ENCODE results near the gene FLNC. TPM values are rescaled to one million over a fixed set of nuclear protein-coding genes. Genes with fewer than 3 reads are reported as not detected.

Gene FLNC
- total and polyA plus RNA-seq, 2 of the 4 experiments (the other 2 are of a cell fraction) = 116 to 154 TPM

DNA sequence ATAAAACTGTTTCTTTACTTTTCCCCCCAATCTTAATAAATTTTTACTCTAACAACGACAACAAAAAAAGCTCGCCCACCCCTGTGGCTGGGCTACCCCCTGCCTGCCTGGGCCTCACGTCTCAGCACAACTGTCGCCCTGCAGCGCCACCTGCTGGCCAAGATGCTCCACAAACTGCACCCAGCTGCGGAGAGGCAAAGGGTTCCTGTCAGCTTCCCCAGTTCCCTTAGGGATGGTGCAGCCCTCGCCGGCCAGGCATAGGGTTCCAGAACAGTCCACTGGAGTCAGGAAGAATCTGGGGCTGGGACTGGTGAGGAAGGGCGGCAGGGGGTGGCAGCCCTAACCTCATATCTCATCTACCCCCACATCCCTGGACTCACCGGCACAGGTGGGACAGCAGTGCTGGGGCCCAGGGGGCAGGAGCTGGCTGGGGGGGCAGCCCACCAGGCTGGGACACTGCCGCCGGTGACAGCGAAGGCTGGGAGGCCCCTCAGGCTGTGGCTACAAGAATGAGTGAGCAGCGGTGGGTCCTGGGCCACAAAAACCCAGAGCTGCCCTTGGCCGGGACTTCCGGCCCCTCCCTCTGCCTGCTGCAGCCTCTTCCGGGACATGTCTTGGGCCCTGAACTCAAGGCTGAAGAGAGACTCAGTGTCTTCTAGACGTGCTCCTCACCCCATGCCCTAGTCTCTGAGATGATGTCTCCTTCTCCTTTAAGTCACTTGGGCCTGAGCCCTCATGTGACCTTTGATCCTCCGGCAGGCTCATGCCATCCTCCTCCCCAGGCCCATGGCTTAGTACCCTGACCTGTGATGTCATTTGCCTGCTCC is 53.6 kb downstream of the FLNC start:
- H2AFZ ChIP-seq (replicated peaks; ENCODE audit: low read length, poor library complexity) = peak overlapping the region; percentile 37
- no peak overlapping the region for H2BK120ac ChIP-seq (ENCODE audit: low read depth, low read length)
- no peak overlapping the region for H3K27ac ChIP-seq (ENCODE audit: insufficient read depth, low read length)
- no peak overlapping the region for H3K4me2 ChIP-seq (ENCODE audit: low read depth, low read length)
- H3K36me3 ChIP-seq (ENCODE audit: control insufficient read depth, insufficient read depth, low read length) = no peaks in the 10 kb centered on the region
- no peak overlapping the region for H3K9ac ChIP-seq (ENCODE audit: low read depth, low read length)
- H4K5ac ChIP-seq (ENCODE audit: low read depth, low read length) = no peak overlapping the region
- no peak overlapping the region for H2BK15ac ChIP-seq (ENCODE audit: low read depth, low read length)
- no peak overlapping the region for H3K4me3 ChIP-seq (ENCODE audit: insufficient read depth, low read depth, low read length)
- no peak overlapping the region for H2BK5ac ChIP-seq (ENCODE audit: low read depth, low read length, poor library complexity, severe bottlenecking)
- H3K23ac ChIP-seq (ENCODE audit: low read depth, low read length) = no peak overlapping the region
- no peak overlapping the region for H3K18ac ChIP-seq (ENCODE audit: low read depth, low read length)
- WGBS, 2 experiments (ENCODE audit: extremely low coverage in 2 of 2, insufficient read length in 1 of 2) = 53% methylated on average over 6 of the region's 19 CpGs; no CpG with 5 or more reads in 1 of the 2 experiments
- peak; percentile 79 for ATAC-seq (ENCODE audit: low read depth)
- in situ Hi-C loops (cut with MboI; ENCODE audit: low sequenced_read_pairs) = loop anchor here (5.0 to 25.0 kb wide), 2 partner anchors 277 to 422 kb away; partner anchors contain the start of gene HILPDA
- peak; percentile 54 for DNase-seq
- no peak overlapping the region for H4K8ac ChIP-seq (ENCODE audit: low read depth in 2 of 2, low read length in 2 of 2)
- H3K14ac ChIP-seq (replicated peaks; ENCODE audit: low read depth, low read length) = no peak overlapping the region
- H2BK20ac ChIP-seq (ENCODE audit: low read depth, low read length) = no peak overlapping the region
- CTCF ChIA-PET = interaction anchor here (1.1 to 1.5 kb wide), 5 partner anchors 14 to 57 kb away, joined by 3 to 6 read pairs (median 4); partner anchors contain the start of gene KCP
- H3K79me1 ChIP-seq (ENCODE audit: low read depth in 1 of 2, low read length in 2 of 2) = no peaks in the 10 kb centered on the region
- intact Hi-C loops (cut with micrococcal nuclease) = loop anchor here (5.0 kb wide), 3 partner anchors 272 to 457 kb away; partner anchors contain the start of gene METTL2B
- H3K9me1 ChIP-seq (ENCODE audit: insufficient read depth, low read length) = no peaks in the 10 kb centered on the region
- POLR2A ChIA-PET (ENCODE audit: unreplicated experiment) = no interaction called here
- H2AK5ac ChIP-seq (ENCODE audit: low read depth, low read length) = no peak overlapping the region
- TF ChIP-seq ELK1 (IDR thresholded peaks at IDR 0.05; ENCODE audit: borderline replicate concordance, low read depth, low read length) (no peak), RAD21 (IDR thresholded peaks at IDR 0.05; ENCODE audit: low read length) (peak; percentile 73), MAZ (IDR thresholded peaks at IDR 0.05; ENCODE audit: borderline replicate concordance, low read depth, low read length) (peak; percentile 39; the same call in 1 of the 2 replicates), SMC3 (IDR thresholded peaks at IDR 0.05; ENCODE audit: low read depth, low read length) (peak; percentile 72), POLR2A (IDR thresholded peaks at IDR 0.05; ENCODE audit: low read depth, low read length) (no peak), RCOR1 (IDR thresholded peaks at IDR 0.05; ENCODE audit: insufficient replicate concordance, low read length) (no peak)
- TF ChIP-seq, protein P1, sequence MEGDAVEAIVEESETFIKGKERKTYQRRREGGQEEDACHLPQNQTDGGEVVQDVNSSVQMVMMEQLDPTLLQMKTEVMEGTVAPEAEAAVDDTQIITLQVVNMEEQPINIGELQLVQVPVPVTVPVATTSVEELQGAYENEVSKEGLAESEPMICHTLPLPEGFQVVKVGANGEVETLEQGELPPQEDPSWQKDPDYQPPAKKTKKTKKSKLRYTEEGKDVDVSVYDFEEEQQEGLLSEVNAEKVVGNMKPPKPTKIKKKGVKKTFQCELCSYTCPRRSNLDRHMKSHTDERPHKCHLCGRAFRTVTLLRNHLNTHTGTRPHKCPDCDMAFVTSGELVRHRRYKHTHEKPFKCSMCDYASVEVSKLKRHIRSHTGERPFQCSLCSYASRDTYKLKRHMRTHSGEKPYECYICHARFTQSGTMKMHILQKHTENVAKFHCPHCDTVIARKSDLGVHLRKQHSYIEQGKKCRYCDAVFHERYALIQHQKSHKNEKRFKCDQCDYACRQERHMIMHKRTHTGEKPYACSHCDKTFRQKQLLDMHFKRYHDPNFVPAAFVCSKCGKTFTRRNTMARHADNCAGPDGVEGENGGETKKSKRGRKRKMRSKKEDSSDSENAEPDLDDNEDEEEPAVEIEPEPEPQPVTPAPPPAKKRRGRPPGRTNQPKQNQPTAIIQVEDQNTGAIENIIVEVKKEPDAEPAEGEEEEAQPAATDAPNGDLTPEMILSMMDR (conservative IDR thresholded peaks at IDR 0.05; ENCODE audit: low read depth, low read length) = peak; percentile 87
- no peaks in the 10 kb centered on the region for H3K4me1 ChIP-seq (ENCODE audit: control insufficient read depth, insufficient read depth, low read length)
- dilution Hi-C loops (cut with HindIII; ENCODE audit: low sequenced_read_pairs, unreplicated experiment) = no loop called here
- BruUV-seq (replicated peaks) = no TSS peak
- H3K9me3 ChIP-seq (ENCODE audit: control insufficient read depth, insufficient read depth, low read length) = no peaks in the 10 kb centered on the region
- H4K20me1 ChIP-seq (ENCODE audit: insufficient read depth, low read length) = peaks cover 4% of the 10 kb centered on the region; the same call in 1 of the 2 replicates
- H3K56ac ChIP-seq (ENCODE audit: extremely low read depth, insufficient read depth, low read length) = no peak overlapping the region
- no peak overlapping the region for H3K4ac ChIP-seq (ENCODE audit: low read depth, low read length)
- H3K27me3 ChIP-seq (ENCODE audit: control insufficient read depth, insufficient read depth, low read length) = peaks cover 7% of the 10 kb centered on the region; the same call in 1 of the 2 replicates
- no peak overlapping the region for H2AK9ac ChIP-seq (replicated peaks; ENCODE audit: low read depth, low read length, poor library complexity)
- no peak overlapping the region for H4K91ac ChIP-seq (ENCODE audit: insufficient read depth, low read depth, low read length)

Measured in IMR-90 (cell line).